GM19452 (cell line): ENCODE measurements around the gene MAN2A2.
"Not testable (repeated sequence)": the region's sequence is repeated elsewhere in the genome, so short reads cannot be mapped to it uniquely, and the experiment has no call there.

ENCODE experiments used
- ATAC-seq: cut with Tn5 transposase; IDR thresholded peaks from one replicate; pipeline ENCODE4 v1.9.1; 2021; ENCODE audit not compliant: unreplicated experiment

Gene MAN2A2

DNA sequence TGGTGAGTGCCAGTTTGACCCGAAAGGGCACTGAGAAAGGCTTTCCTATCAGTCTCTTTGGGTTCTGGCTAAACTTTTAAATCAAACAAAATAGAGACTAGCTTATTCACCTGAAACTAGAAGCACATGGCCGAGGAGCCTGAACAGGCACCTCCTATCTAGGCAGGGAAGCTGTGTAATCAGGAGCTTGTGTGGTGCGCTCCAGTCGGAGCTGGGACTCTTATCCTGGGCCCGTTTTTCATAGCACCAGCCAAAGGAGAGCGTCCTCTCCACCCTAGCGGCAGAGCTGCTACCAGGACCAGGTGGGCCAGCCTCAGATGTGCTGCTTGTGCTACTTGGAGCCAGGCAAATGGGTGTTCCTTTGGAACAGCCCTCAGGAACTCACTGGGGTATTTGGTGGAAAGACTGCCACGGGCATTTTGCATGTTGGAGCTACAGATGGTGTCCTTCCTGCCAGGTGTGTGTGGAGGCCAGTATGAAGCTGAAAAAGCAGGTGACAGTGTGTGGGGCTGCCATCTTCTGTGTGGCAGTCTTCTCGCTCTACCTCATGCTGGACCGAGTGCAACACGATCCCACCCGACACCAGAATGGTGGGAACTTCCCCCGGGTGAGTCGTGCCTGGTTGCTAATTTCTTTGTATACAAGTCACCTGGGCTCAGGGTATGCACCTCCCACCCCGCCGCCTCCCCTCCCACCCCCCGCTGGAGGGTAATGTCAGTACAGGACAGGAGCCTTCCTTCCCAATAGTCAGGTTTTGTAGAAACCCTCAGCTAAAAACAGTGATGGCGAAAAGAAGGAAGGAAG lies 833 bp downstream of the MAN2A2 start:
- no peak for ATAC-seq

DNA sequence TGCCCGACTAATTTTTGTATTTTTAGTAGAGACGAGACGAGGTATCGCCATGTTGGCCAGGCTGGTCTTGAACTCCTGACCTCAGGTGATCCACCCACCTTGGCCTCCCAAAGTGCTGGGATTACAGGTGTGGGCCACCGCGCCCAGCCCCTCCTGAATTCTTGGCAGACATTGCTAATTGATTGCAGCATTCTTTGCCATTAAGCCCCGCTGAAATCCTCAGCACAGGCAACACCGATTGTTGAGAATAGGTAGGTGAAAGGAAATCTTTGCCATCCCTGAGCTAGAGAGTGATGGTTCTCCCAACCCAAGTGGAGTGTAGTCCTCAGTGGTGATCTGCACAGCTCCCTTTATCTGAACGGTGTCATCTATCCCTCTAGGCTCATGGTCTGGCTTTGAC lies 1.6 kb downstream of the MAN2A2 start:
- no peak for ATAC-seq

DNA sequence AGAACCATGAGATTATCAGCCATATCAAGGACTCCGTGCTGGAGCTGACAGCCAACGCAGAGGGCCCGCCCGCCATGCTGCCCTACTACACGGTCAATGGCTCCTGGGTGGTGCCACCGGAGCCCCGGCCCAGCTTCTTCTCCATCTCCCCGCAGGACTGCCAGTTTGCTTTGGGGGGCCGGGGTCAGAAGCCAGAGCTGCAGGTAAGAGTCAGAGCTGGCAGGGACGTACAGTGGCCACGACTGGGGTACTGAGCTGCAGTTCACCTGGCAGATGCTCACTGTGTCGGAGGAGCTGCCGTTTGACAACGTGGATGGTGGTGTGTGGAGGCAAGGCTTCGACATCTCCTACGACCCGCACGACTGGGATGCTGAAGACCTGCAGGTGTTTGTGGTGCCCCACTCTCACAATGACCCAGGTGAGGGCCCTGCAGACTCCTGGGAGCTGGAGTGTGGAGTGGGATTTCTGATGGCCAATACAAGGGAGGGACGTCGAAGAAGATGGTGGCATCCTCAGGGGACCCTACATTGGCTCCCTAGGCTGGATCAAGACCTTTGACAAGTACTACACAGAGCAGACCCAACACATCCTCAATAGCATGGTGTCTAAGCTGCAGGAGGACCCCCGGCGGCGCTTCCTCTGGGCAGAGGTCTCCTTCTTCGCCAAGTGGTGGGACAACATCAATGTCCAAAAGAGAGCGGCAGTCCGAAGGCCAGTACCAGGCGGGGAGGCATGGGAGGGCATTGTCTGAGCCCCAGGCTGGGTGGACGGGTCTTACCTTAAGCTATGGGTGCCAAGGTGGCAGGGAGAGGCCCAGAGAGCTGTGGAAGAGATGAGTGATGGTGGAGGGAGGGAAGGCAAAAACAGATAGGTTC lies 2.4 kb downstream of the MAN2A2 start:
- ATAC-seq, result no peak

GRCh38 chr15:90906181-90906849 lies 3.2 kb downstream of the MAN2A2 start:
- ATAC-seq, result no peak

DNA sequence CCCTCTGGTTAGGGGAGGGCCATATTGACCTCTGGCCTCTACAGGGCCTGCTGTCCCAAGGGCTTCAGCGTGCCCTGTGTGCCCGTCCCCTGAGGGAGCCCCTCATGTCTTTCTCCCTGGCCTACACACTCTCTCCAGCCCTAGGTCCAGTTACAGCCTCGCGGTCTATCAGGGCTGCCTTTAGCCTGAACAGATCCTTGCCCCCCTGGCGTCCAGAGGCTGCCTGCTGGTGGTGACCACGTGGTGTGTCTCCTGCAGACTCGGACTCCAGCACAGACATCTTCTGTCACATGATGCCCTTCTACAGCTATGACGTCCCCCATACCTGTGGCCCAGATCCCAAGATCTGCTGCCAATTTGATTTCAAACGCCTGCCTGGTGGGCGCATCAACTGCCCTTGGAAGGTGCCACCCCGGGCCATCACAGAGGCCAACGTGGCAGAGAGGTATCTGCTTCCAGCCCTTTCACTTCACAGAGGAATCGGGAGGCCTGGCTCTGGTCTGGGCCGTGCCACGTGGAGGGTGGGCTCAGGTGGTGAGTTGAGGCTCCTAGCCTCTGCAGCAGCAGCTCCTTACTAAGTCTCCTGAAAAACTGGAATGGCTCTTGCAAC lies 4.1 kb downstream of the MAN2A2 start:
- no peak for ATAC-seq

DNA sequence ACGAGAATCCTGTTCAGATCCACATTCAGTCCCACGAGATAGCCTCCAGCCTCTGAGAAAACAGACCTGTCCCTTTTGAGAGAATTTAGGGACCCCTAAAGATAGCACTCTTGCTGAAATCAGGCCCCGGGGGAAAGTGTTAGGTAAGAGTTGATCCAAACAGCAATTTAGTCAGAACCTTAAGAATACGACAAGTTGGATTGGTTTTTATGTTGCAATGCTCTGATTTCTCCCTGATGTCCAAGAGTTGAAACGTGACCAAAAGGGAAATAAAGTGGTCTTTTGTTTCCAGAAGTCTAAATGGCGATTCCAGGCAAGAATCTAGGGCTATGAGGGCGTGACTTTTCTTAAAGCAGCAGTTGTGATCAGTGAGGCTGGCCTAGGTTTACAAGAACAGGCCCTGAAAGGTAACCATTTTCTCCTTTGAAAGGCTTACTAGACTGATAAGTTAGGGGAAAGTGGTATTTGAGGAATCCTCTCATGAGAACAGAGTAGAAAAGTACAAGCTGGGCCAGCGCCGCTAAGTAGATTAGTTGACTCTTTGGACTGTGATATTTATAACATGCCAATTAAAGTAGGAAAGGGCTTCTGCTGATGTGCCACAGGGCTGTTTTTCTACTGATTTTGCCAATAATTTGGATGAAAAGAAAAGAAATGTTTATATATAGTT lies 4.9 kb downstream of the MAN2A2 start:
- no peak for ATAC-seq

- not testable (repeated sequence) for ATAC-seq
Measured at GRCh38 chr15:90909449-90909848, 6.3 kb downstream of the MAN2A2 start.

- no peak for ATAC-seq
Measured at GRCh38 chr15:90909976-90910375, 6.9 kb downstream of the MAN2A2 start.

GRCh38 chr15:90910441-90911301 lies 7.6 kb downstream of the MAN2A2 start:
- no peak for ATAC-seq

- ATAC-seq, result no peak
Measured at GRCh38 chr15:90911302-90911623, 8.2 kb downstream of the MAN2A2 start.

DNA sequence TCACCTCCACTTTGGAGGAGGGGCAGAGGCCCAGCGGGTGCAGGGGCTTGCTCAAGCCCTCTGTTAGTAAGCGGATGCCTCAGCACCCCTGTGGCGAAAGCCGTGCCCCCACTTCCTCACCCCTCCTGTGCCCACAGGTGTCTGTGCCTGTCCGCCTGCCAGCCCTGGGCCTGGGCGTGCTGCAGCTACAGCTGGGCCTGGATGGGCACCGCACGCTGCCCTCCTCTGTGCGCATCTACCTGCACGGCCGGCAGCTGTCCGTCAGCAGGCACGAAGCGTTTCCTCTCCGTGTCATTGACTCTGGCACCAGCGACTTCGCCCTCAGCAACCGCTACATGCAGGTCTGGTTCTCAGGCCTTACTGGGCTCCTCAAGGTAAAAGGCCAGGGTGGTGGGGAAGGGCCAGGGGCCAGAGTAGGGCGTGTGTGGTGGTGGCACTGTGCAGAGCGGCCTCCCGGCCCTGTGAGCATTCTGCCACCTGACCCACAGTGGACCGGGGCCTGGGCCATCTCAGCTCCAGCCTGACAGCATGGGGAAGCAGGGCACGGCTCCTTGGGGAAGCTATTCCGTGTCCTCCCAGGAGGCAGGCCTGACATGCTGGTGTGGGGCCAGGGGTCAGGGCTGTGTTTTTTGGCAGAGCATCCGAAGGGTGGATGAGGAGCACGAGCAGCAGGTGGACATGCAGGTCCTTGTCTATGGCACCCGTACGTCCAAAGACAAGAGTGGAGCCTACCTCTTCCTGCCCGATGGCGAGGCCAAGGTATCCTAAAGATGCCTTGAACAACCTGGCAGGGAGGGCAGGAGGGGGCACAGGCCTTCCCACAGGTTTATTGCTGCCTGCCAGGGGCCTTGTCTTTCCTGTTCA lies 9.0 kb downstream of the MAN2A2 start:
- ATAC-seq, result no peak

GRCh38 chr15:90912770-90913075 lies 9.6 kb downstream of the MAN2A2 start:
- ATAC-seq, result no peak

DNA sequence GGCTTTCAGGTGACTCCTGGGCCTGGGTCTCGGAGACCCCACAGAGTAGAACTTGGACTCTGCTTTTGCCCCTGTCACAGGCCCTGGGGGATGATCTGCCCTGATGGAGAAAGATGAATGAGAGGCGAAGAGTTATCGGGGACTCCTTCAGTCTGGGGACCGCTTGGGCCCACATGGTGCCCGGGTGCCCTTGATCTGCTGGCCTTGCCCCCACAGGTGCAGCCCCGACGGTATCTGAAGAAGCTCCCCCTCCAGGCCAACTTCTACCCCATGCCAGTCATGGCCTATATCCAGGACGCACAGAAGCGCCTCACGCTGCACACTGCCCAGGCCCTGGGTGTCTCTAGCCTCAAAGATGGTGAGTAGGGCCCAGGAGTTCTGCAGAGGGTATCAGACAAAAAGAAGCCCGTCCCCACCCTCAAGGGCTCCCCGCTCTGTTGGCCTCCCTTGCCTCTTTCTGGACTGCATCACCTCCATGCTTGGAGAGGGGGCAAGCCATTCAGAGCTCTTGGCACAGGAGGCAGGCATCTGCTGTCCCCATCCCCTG lies 10.4 kb downstream of the MAN2A2 start:
- no peak for ATAC-seq

DNA sequence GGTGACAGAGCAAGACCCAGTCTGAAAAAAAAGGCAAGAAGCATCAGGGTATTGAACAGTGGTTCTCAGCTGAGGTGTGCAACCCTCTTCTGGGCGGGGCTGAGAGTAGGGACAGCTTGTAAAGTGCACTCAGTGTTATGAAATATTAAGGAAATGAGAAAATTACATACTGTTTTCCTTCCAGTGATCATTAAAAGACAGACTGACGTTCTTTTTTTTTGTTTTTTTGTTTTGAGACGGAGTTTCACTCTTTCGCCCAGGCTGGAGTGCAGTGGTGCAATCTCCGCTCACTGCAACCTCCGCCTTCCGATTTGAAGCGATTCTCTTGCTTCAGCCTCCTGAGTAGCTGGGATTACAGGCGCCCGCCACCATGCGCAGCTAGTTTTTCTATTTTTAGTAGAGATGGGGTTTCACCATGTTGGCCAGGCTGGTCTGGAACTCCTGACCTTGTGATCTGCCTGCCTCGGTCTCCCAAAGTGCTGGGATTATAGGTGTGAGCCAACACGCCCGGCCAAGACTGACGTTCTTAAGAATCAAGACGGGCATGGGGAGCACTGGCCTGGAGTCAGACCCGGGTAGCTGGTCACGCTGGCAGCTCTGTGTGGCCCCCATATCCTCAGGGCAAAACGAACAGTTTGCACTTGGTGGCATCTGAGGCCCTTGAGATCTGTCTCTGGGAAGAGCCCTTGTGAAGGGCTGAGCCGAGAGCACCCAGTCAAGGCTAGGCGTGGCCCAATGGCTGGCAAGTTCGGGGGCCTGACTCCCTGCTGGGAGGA lies 11.4 kb downstream of the MAN2A2 start:
- no peak for ATAC-seq

DNA sequence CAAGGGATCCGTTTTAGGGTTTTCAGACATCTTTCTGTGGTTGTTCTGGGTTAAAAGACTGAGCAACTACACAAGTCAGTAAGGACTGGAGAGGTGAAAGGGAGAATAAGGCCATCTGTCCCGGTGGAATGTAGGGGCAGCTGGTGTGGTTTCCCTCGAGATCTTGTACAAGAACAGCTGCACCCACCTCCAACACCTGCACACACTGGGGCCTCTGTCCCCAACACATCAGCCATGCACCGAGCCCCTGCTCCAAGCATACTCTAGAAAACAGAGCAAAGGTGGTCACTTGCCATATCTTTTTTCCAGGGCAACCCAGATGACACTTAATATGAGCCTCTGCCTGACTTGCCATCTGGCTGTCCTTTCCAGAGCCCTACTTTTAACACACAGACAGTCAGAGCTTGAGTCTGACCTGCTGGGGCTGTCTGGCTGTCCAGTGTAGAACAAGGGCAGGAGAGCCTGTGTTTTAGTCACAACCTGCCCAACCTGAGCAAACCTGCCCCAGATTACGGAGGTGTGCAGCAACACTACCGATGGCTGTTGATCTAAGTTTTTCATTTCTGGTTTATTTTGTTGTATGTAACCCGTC lies 12.2 kb downstream of the MAN2A2 start:
- no peak for ATAC-seq

DNA sequence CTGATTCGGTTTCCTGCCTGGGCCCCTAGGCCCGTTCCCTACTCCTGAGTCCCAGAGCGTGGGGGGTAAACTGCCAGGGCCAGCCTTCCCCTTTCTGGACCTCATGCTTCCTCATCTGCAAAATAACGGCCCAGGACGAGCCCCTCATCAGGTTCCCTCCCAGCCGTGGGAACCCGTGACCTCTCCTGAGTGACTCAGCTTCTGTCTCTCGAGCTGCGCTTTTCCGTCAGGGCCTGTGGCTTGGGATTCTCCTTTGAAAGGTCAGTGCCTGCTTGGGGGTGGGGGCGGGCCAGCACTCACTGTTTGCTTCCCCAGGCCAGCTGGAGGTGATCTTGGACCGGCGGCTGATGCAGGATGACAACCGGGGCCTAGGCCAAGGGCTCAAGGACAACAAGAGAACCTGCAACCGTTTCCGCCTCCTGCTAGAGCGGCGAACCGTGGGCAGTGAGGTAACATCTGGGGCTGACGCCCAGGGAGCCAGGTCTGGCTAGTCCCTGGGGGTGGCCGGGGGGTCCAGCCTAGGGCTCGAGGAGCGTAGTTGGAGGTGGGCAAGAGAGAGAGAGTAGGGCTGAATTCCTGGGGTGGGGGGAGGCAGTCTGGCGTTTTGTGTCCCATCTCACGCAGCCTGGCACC lies 12.8 kb downstream of the MAN2A2 start:
- no peak for ATAC-seq

DNA sequence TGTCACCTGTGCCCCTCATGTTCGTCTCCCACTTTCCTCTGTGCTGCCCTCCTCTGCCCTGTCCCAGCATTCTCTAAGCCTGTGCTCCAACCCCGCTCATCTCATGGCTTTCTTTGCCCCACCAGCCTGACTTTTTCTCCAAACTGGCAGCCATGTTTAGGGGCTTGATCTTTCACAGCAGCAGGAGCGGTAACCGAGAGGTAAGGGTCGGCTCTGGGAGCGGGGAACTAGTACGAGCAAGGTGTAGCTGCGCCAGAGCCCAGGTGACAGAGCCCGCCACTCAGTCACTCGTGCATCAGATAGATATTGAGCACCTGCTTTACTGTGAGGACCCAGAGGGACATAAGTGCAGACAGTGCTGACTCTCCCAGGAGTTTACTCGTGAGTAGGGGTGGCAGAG lies 13.4 kb downstream of the MAN2A2 start:
- ATAC-seq, result no peak
